Activated CD4-positive, CD25-positive, alpha-beta regulatory T cell treated with anti-CD3 and anti-CD28 coated beads, Interleukin-2, amount 50 U/mL, for 24 hours (primary cell): Measurements from ENCODE around the gene CFAP210.
"Not testable (repeated sequence)": the region's sequence is repeated elsewhere in the genome, so short reads cannot be mapped to it uniquely, and the experiment has no call there.

Experiments
- ATAC-seq, 2 donors: fragments of 150-1000 bp; cut with Tn5 transposase; one replicate each; pipeline ENCODE4 v1.10.0; 2021; ENCODE audit warnings: mild to moderate bottlenecking in 1 of 2, moderate library complexity in 1 of 2

CFAP210 gene

DNA sequence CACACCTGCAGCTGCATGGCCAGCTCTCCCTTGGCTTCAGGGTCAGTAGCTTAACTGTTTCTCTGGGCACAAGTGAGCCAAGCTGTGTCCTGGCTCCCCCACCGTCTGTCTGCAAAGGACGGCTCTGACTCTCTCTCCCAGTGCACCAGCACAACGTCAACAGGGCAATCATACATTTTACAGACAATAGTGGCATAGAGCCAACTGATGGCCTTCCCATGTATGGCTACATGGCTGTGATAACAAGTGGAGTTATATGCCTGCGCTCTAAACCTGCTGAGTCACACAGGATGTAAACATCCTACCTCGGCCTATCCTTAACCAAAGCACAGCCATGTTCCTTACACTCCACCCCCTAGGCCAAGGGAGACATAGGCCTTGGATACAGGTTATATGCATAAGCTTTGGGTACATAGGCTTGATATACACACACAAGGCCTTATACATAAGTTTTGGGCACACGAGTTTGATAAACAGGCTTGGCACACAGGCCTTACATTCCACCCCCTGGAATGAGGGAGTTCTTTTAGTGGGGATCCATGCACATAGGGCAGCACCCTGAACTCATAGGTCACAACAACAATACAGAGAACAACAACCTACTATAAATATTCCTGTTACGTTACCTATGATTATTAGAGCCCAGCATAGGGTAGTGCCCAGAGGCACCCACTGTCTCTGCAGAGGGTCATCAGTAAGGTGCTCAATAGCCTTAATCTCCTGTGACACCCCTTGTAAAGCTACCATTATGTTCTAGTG, 17.7 kb upstream of the CFAP210 start:
- ATAC-seq = no peak

DNA sequence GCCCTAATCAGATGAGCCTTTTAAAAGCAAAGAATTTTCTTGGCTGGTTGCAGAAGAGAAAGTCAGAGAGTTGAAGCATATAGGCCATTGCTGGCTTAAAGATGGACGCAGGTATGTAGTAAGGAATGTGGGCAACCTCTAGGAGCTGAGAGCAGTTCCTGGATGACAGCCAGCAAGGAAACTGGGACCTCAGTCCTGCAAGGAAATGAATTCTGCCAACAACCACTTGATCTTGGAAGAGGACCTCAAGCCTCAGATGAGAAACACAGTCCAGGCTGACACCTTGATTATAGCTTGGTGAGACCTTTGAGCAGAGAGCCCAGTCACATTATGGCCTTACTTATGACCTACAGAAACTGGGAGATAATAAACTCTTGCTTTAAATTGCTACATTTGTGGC, 15.8 kb upstream of the CFAP210 start:
- ATAC-seq = no peak

GRCh38 chr2:169709331-169709730, 15.1 kb upstream of the CFAP210 start:
- no peak for ATAC-seq

- ATAC-seq = no peak
Observed at GRCh38 chr2:169707626-169708025, 13.4 kb upstream of the CFAP210 start.

DNA sequence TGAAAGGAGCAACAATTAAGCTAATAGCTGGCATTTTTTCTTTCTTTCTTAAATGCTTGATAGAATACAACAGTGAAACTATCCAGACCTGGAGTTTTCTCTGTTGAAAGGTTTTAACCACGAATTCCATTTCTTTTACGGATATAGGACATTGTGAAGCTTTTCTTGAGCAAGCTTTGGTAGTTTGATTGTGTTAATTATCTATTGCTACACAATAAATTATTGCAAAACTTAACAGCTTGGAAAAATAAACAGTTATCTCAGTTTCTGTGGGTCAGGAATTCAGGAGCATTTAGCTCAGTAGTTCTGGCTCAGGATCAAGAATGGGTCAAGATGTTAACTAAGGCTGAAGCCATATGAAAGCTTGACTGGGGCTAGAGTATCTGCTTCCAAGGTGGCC, 11.7 kb upstream of the CFAP210 start:
- ATAC-seq = no peak

- no peak for ATAC-seq
Observed at GRCh38 chr2:169704160-169704708, 10.0 kb upstream of the CFAP210 start.

DNA sequence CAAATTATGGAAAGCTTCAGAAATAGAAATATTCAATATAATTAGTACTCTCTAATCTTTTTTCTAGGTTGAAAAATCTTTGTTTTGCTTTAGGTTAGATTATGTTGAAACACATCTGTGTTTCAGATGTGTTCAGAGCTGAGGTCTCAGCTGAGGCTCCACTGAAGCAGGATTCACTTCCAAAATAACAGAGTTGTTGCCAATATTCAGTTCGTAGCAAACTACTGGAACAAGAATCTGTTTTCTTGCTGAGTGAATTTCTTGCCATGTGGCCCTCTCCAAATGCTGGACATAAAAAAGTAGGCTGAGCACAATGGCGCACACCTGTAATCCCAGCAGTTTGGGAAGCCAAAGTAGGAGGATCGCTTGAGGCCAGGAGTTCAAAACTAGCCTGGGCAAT, 8.8 kb upstream of the CFAP210 start:
- no peak for ATAC-seq

- not testable (repeated sequence) for ATAC-seq
Observed at GRCh38 chr2:169699173-169699572, 5.0 kb upstream of the CFAP210 start.

GRCh38 chr2:169696381-169696780, 2.2 kb upstream of the CFAP210 start:
- ATAC-seq = no peak

- no peak for ATAC-seq
Observed at GRCh38 chr2:169694894-169695260, 672 bp upstream of the CFAP210 start.

GRCh38 chr2:169693360-169693759, 845 bp downstream of the CFAP210 start:
- ATAC-seq = no peak

GRCh38 chr2:169692718-169693117, 1.5 kb downstream of the CFAP210 start:
- no peak for ATAC-seq

GRCh38 chr2:169690958-169691357, 3.2 kb downstream of the CFAP210 start:
- no peak for ATAC-seq

DNA sequence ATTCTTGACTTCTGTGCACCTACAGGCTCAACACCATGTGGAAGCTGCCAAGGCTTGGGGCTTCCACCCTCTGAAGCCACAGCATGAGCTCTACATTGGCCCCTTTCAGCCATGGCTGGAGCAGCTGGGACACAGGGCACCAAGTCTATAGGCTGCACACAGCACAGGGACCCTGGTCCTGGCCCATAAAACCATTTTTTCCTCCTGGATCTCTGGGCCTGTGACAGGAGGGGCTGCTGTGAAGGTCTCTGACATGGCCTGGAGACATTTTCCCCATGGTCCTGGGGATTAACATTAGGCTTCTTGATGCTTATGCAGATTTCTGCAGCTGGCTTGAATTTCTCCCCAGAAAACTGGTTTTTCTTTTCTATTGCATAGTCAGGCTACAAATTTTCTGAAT, 6.3 kb downstream of the CFAP210 start:
- not testable (repeated sequence) for ATAC-seq

DNA sequence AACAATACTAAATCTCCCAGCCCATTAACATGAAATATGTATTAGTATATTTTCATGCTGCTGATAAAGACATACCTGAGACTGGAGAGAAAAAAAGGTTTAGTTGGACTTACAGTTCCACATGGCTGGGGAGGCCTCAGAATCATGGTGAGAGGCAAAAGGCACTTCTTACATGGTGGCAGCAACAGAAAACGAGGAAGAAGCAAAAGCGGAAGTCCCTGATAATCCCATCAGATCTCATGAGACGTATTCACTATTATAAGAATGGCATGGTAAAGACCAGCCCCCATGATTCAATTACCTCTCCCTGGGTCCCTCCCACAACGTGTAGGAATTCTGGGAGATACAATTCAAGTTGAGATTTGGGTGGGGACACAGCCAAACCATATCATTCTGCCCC, 7.4 kb downstream of the CFAP210 start:
- not testable (repeated sequence) for ATAC-seq

- ATAC-seq = not testable (repeated sequence)
Observed at GRCh38 chr2:169684712-169685111, 9.5 kb downstream of the CFAP210 start.

- no peak for ATAC-seq
Observed at GRCh38 chr2:169684135-169684565, 10.1 kb downstream of the CFAP210 start.

DNA sequence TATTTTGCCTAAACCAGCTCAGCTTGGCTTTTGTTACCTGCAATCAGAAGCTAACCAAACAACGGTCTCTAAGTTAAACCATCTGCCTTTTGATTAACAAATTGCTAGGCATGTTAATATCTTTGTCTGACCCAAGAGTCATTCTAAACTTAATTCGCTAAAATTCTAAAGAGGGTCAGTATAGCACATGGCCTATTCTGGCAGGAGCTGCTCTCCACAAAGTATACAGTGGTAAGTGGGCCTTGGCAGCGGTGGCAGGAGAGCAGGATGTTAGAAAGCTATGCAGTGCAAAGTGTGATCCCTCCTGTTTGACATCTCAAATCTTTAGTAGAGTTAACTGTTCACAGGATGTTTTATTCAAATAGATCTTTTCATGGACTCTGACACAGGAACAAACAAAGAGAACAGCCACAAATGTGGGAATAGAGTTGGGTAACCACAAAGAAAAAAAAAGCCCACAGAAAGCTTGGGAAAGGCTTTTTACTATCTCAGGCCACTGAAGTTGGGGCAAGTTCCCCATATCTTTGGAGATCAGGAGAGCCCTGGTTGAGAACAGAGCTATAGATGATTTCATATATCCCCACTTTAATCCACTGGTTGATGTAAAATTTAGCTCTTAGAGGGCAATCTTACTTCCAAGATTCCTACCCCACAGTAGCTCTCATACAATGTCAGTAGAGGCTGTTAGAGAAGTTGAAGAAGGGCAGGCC, 10.6 kb downstream of the CFAP210 start:
- no peak for ATAC-seq

- ATAC-seq = peak; percentile 85 to 90
Observed at GRCh38 chr2:169683054-169683424, 11.2 kb downstream of the CFAP210 start.

DNA sequence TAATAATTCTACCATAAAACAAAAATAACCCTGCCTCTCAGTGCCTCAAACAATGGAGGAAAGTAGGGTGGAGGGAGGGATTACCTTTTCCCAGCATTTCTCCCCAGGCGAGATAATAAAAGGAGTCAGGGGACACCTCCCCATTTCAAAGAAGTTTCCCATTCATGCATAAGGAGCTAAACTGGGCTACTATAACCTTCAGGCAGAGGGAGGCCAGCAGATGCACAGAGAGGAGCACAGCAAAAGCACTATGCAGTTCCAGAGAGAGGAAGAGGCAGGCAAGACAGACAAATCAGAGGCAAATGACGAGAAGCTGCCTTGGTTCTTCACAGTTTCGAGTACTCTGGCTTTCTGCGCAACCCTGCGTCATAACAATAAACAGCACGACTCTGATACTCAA, 17.4 kb downstream of the CFAP210 start:
- ATAC-seq = no peak

GRCh38 chr2:169676357-169676756, 17.8 kb downstream of the CFAP210 start:
- no peak for ATAC-seq

GRCh38 chr2:169673921-169674320, 20.3 kb downstream of the CFAP210 start:
- no peak for ATAC-seq

- no peak for ATAC-seq
Observed at GRCh38 chr2:169673106-169673505, 21.1 kb downstream of the CFAP210 start.

- no peak for ATAC-seq
Observed at GRCh38 chr2:169672406-169672805, 21.8 kb downstream of the CFAP210 start.
